SK-MEL-5 (cell line): ENCODE results near the gene RSAD1. TPM values are rescaled to one million over a fixed set of nuclear protein-coding genes. Genes with fewer than 3 reads are reported as not detected.

Experiments used
- DNase-seq: peaks from one replicate; pipeline ENCODE4 v3.0.0-alpha.2; 2016; ENCODE audit warnings: low read depth, low spot score
- in situ Hi-C: cut with HindIII; loops from 2 replicates; pipeline ENCODE4 v1.10.0; 2016; ENCODE audit warnings: low sequenced_read_pairs, high pct_unique_total_duplicates, low pct_unique_long_range_greater_than_20kb
- total RNA-seq: library from RNA; depleted of rRNA; stranded (reverse); fragments of >200 nt; shearing (Covaris generic); gene quantifications from 2 replicates; pipeline ENCODE4 v1.2.3, GENCODE V29; 2014

Gene RSAD1
- total RNA-seq, 1 experiment from 2014 or later: 35.7 TPM

GRCh38 chr17:50452630-50453300, 25.9 kb upstream of the RSAD1 start:
- in situ Hi-C loops: no loop called here
- DNase-seq: no peak

- no peak for DNase-seq
- in situ Hi-C loops: no loop called here
These were observed 24.8 kb upstream of the RSAD1 start for GRCh38 chr17:50453901-50454300.

GRCh38 chr17:50457621-50458020, 21.0 kb upstream of the RSAD1 start:
- DNase-seq: no peak
- in situ Hi-C loops: no loop called here

- no peak for DNase-seq
- in situ Hi-C loops: no loop called here
These were observed 20.4 kb upstream of the RSAD1 start for GRCh38 chr17:50458270-50458669.

- in situ Hi-C loops: no loop called here
- no peak for DNase-seq
These were observed 19.7 kb upstream of the RSAD1 start for GRCh38 chr17:50458701-50459676.

- in situ Hi-C loops: no loop called here
These were observed 18.9 kb upstream of the RSAD1 start for GRCh38 chr17:50459756-50460155.

GRCh38 chr17:50460831-50461526, 17.7 kb upstream of the RSAD1 start:
- no peak for DNase-seq
- in situ Hi-C loops: no loop called here

More at GRCh38 chr17:50459756-50460155, 18.9 kb upstream of the RSAD1 start:
- no peak for DNase-seq

GRCh38 chr17:50461550-50462132, 17.0 kb upstream of the RSAD1 start:
- no peak for DNase-seq
- in situ Hi-C loops: no loop called here

- in situ Hi-C loops: no loop called here
These were observed 16.2 kb upstream of the RSAD1 start for GRCh38 chr17:50462446-50462845.

GRCh38 chr17:50464121-50464520, 14.5 kb upstream of the RSAD1 start:
- in situ Hi-C loops: no loop called here
- no peak for DNase-seq

More at GRCh38 chr17:50462446-50462845, 16.2 kb upstream of the RSAD1 start:
- DNase-seq: no peak

GRCh38 chr17:50464736-50465135, 13.9 kb upstream of the RSAD1 start:
- DNase-seq: no peak
- in situ Hi-C loops: no loop called here

- no peak for DNase-seq
- in situ Hi-C loops: no loop called here
These were observed 13.5 kb upstream of the RSAD1 start for GRCh38 chr17:50465171-50465570.

- no peak for DNase-seq
- in situ Hi-C loops: no loop called here
These were observed 13.0 kb upstream of the RSAD1 start for GRCh38 chr17:50465635-50466034.

GRCh38 chr17:50466371-50467113, 12.1 kb upstream of the RSAD1 start:
- in situ Hi-C loops: no loop called here
- DNase-seq: no peak

- DNase-seq: peak; percentile 28
- in situ Hi-C loops: no loop called here
These were observed 11.4 kb upstream of the RSAD1 start for GRCh38 chr17:50467114-50467854.

- in situ Hi-C loops: no loop called here
- DNase-seq: no peak
These were observed 10.8 kb upstream of the RSAD1 start for GRCh38 chr17:50467855-50468303.
